GM12878 (cell line): ENCODE data around the gene ICA1.

Source experiments
- FOS ChIP-seq: IDR thresholded peaks from 3 replicates; pipeline ENCODE4 v1.6.1; 2011; ENCODE audit warnings: borderline replicate concordance; ENCODE audit not compliant: insufficient read length; ENCODE audit errors: extremely low read depth
- GATAD2B ChIP-seq: fragments of 450-650 bp; conservative IDR thresholded peaks from 2 replicates; pipeline ENCODE4 v1.6.1; 2017; ENCODE audit warnings: low read depth, mild to moderate bottlenecking, moderate library complexity
- JUND ChIP-seq: IDR thresholded peaks from 2 replicates; pipeline ENCODE4 v1.6.1; 2012; ENCODE audit warnings: low read depth, mild to moderate bottlenecking, low read length, improper control_type of control experiment, moderate library complexity
- MYC ChIP-seq: IDR thresholded peaks from 2 replicates; pipeline ENCODE4 v1.6.1; 2011; ENCODE audit warnings: mild to moderate bottlenecking, low read length, moderate library complexity, inconsistent platforms; ENCODE audit not compliant: insufficient read depth, insufficient replicate concordance, insufficient read length, severe bottlenecking
- POLR2AphosphoS5 ChIP-seq: IDR thresholded peaks from 2 replicates; pipeline ENCODE4 v1.6.1; 2011; ENCODE audit warnings: mild to moderate bottlenecking, low read length, inconsistent platforms
- RFX5 ChIP-seq: IDR thresholded peaks from 2 replicates; pipeline ENCODE4 v1.6.1; 2011; ENCODE audit warnings: low read depth, low read length, improper control_type of control experiment
- SP1 ChIP-seq: IDR thresholded peaks from one replicate; pipeline ENCODE4 v1.6.1; 2011; ENCODE audit warnings: low read depth, low read length
- ZSCAN29 ChIP-seq: fragments of 450-650 bp; IDR thresholded peaks from 2 replicates; pipeline ENCODE4 v1.6.1; 2017; ENCODE audit warnings: mild to moderate bottlenecking, moderate library complexity
- TF ChIP-seq, protein P1 (sequence below), 3 experiments: IDR thresholded peaks in 2 of 3; conservative IDR thresholded peaks in 1 of 3; 2 replicates each; pipeline ENCODE4 v1.5.1; 2011; ENCODE audit warnings: low read depth in 3 of 3, low read length in 3 of 3, mild to moderate bottlenecking in 3 of 3, control low read depth in 2 of 3, moderate library complexity in 2 of 3, inconsistent platforms in 1 of 3, mixed read lengths in 1 of 3; ENCODE audit not compliant: control insufficient read depth in 2 of 3, insufficient read depth in 1 of 3; ENCODE audit errors: extremely low read depth in 1 of 3

DNA sequence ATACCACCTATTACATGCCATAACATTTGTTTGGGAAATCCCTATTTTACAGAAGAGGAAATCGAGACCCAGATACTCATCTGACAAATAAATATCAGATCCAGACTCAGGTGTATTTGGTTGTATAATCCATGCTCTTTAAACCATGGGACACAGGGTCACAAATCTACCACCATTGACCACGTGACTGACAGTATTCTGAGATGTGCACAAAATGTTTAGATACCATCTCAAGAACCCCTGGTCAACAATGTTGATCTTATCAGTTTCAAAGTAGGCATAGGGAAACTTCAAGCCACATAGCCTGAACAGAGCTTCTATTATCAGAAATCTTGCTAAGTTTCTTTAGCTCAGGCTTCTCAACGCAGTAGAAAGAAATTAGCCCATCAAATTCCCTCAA lies 93.6 kb downstream of the ICA1 start:
- TF ChIP-seq, protein P1, sequence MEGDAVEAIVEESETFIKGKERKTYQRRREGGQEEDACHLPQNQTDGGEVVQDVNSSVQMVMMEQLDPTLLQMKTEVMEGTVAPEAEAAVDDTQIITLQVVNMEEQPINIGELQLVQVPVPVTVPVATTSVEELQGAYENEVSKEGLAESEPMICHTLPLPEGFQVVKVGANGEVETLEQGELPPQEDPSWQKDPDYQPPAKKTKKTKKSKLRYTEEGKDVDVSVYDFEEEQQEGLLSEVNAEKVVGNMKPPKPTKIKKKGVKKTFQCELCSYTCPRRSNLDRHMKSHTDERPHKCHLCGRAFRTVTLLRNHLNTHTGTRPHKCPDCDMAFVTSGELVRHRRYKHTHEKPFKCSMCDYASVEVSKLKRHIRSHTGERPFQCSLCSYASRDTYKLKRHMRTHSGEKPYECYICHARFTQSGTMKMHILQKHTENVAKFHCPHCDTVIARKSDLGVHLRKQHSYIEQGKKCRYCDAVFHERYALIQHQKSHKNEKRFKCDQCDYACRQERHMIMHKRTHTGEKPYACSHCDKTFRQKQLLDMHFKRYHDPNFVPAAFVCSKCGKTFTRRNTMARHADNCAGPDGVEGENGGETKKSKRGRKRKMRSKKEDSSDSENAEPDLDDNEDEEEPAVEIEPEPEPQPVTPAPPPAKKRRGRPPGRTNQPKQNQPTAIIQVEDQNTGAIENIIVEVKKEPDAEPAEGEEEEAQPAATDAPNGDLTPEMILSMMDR (IDR thresholded peaks at IDR 0.05 in 2 of 3, conservative IDR thresholded peaks at IDR 0.05 in 1 of 3; ENCODE audit: control insufficient read depth in 2 of 3, extremely low read depth in 1 of 3, insufficient read depth in 1 of 3, low read depth in 3 of 3, low read length in 3 of 3) = no peak
- TF ChIP-seq JUND (no peak), ZSCAN29 (no peak), POLR2AphosphoS5 (no peak), RFX5 (no peak), GATAD2B (no peak), SP1 (no peak), MYC (no peak), FOS (no peak)
